Activated T-helper 9 cell treated with anti-CD3 and anti-CD28 coated beads, Interleukin-2, amount 50 U/mL, for 16 hours (primary cell): ENCODE results near the gene ASCC3.

ENCODE experiments used
- DNase-seq: peaks from one replicate; pipeline ENCODE4 v3.0.0-alpha.2; 2020; ENCODE audit warnings: low read depth

The ASCC3 gene

GRCh38 chr6:100726666-100727065 is 154.5 kb downstream of the ASCC3 start:
- DNase-seq, result no peak

GRCh38 chr6:100724696-100725095 is 156.4 kb downstream of the ASCC3 start:
- DNase-seq, result no peak

DNA sequence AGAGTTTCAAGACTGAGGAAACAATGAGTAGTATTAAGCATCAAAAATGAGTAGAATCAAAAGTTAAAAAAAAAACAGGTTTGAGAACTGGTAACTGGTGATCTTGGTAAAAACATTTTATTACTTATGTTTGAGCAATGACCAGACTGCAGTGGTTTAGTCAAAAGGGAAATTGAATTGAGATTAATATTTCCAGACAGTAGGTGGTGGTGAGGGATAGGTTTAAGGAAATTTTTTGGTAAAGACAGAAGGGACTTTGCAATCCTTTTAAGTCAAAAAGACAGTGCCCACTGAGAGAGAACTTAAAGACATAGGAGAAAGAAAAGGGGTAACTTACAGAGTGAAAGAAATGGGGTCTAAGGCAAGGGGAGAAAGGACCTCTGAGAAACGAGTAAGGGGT is 156.9 kb downstream of the ASCC3 start:
- no peak for DNase-seq

DNA sequence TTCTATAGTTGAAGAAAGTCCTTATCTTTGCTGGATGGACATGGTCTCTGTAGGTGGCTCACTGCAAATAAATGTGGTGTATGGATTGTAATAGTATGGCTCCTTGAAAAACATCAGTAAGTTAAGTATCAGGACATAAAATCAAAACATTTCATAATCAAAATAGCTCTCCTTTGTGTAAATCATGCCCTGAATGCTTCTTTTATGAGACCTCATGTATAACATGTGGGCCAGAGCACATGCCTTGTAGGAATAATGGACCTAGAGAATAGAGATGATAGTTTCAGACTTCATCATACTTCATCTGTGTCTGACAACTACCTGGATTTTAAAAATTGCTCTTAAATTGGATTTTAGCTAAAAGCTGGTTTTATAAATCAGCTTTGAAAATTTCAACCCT is 159.9 kb downstream of the ASCC3 start:
- no peak for DNase-seq

GRCh38 chr6:100719883-100720682 is 161.0 kb downstream of the ASCC3 start:
- DNase-seq, result no peak

DNA sequence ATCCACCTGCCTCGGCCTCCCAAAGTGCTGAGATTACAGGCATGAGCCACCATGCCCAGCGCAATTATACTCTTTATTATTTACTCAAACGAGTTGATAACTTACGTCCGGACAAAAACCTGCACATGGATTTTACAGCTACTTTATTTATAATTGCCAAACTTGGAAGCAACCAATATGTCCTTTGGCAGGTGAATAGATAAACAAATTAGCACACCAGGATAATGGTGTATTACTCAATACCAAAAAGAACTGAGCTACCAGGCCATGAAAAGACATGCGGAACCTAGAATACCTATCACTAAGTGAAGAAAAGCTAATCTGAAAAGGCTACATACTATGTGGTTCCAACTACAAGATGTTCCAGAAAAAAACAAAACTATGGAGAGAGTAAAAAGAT is 168.1 kb downstream of the ASCC3 start:
- no peak for DNase-seq

- no peak for DNase-seq
Measured at GRCh38 chr6:100706491-100706890, 174.6 kb downstream of the ASCC3 start.

GRCh38 chr6:100704961-100705360 is 176.2 kb downstream of the ASCC3 start:
- DNase-seq, result no peak

GRCh38 chr6:100701728-100702127 is 179.4 kb downstream of the ASCC3 start:
- no peak for DNase-seq

GRCh38 chr6:100700009-100700408 is 181.1 kb downstream of the ASCC3 start:
- DNase-seq, result no peak

- no peak for DNase-seq
Measured at GRCh38 chr6:100695445-100695844, 185.7 kb downstream of the ASCC3 start.

GRCh38 chr6:100693249-100693927 is 187.7 kb downstream of the ASCC3 start:
- no peak for DNase-seq

DNA sequence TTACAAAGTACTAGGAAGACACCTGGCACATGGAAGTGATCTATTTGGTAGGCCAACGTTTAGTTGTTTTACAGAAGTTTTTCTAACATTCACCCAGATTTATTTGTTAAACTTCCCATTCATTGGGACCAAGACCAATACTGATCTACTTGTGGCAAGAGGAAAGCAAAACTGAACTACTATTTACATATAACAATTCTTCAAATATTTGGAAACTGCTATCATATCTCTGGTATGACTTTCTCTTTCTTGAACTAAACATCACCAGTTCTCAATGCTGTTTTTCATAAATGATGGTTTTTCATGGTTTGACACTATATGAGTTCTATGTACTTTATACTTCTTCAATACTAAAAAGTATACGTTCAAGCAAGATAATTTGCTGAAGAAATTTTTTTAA is 189.2 kb downstream of the ASCC3 start:
- DNase-seq, result no peak

GRCh38 chr6:100686216-100686615 is 194.9 kb downstream of the ASCC3 start:
- DNase-seq, result no peak

DNA sequence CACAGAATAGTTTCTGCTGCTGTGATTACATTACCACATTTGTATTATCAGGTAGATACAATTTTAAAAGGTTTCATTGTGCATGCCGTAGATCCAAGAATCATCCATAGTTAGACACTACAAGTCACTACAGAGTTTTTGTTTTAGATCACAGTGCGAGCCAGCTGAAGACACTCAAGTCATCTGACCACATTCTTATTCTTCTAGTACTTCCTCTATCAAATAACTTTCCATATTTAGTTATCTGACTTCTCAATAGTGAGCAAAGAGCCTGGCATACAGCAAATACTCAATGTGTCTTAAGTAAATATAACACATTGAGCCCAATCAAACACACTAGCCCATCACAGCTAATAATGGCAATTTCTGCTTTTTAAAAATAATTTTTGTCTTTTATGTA is 195.4 kb downstream of the ASCC3 start:
- DNase-seq, result no peak

DNA sequence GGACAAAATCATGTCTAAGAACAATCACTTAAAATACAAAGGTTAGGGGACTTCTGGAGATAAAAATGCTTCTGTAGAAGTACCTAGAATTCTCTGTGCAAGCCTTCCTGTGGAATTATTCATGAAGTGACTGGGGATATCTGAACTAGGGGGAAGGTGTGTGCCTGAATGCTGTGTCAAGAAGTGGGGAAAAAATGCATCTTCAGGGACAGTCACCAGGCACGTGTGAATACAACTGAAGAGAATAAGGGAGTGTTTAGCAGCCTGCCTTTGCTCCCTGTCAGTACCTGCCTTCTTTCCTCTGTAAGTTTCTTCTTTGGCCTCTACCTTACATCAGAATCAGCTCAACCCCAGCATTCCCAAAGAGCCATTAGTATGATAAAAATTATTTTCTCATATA is 201.0 kb downstream of the ASCC3 start:
- no peak for DNase-seq

DNA sequence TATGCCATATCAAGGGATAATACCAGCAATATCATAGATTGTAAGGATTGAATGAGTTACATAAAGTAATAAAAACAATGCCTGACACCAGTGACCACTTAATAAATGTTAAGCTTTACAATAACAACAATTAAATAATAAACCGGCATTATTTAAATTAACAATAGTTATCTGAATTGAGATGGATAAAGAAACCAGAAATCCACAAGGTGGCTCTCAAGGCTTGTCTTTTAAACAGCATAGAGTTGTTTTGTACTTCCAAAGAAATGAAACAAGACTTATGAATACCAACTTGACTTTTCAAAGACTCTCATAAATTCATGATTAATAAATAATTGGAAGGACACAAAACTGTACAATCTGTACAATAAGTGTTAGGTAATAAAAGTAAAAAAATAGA is 203.1 kb downstream of the ASCC3 start:
- no peak for DNase-seq

- DNase-seq, result no peak
Measured at GRCh38 chr6:100677240-100677639, 203.9 kb downstream of the ASCC3 start.

DNA sequence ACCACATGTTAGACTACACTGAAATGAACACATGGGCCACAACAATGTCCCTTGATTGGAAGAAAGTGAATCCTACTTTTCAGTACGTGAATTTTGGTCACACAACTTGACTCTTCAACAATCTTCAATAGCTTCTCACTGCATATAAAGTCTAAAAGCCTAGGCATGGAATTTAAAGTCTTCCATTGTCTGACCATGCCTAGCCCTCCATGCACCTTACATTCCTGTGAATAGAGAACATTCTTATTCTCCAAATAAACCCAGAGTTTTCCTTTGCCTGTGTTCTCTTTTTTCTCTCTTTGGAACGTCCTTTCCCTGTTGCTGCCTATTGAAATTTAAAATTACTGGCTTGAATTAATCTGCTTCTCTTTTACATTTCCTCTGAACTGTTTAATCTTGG is 207.5 kb downstream of the ASCC3 start:
- no peak for DNase-seq

DNA sequence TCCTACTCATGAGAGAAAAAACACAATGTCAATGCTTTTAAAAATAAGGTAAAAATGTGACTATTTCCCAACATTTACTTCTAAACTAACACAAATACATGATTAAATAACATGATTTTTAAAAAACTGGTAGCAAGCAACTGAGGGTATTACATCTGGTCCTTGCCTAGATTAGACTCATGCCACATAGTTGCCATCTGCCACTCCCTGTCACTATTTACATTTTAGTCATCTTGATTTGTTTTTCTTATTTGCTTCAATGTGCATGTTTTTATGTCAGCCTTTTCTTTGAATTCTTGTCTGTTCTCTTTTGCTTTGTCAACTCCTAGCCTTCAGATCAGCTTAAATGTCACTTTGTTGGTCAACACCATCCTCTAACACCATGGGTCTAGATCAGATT is 209.4 kb downstream of the ASCC3 start:
- no peak for DNase-seq

GRCh38 chr6:100670056-100670455 is 211.1 kb downstream of the ASCC3 start:
- no peak for DNase-seq

DNA sequence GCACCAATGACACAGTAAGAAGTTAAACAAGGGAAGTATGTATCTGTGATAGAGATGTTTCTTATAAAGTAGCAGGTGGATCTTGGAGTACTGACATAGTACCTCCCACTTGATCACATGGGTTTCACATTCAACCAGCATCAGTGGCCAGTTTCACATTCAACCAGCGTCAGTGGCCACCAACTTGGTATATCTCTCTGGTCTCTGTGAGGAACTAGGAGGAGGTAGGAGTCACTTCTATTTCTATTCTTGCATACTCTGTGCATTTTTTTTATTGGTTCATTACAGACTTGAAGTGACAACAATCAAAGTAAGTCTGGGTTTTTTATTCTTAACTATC is 216.1 kb downstream of the ASCC3 start:
- DNase-seq, result no peak

DNA sequence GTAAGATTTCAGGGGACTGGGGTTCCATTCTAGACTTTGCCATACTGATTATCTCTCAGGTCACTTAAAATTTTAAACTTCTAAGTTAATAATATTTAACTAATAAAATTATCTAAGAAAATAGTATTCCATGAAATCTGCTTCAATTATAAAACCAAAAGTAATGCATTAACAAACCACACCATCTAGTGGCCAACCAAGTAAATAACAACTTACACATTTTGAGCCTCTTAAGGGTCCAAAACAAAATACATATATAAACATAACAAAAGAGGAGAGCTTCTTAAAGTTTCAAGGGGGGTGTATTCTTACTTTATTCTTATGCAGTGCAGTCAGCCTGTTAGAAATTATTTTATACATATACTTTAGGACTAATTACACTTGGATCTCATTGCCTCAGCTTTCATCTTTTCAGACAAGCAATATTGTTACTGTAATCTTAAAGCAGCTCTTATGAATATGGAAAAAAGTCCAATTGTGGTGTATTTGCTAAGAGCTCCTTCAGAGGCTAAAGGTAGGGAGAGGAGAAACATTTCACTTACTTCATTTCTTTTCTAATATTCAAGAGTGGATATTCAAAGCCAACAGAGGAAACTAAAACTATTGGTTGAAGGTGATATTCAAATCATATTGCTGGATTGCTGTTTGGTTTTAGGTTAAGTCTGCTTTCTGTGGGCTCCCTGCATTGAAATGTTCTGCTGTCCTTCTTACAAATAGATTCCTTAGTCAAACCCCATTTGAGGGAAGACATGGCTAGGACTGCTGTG is 216.7 kb downstream of the ASCC3 start:
- no peak for DNase-seq
